GM18951 (cell line): ENCODE data around the gene LRRC3B.
"Not testable (repeated sequence)": the region's sequence is repeated elsewhere in the genome, so short reads cannot be mapped to it uniquely, and the experiment has no call there.

Experiments used
- POLR2A ChIP-seq: IDR thresholded peaks from 4 replicates; pipeline ENCODE4 v1.6.1; 2011; ENCODE audit warnings: mild to moderate bottlenecking; ENCODE audit not compliant: insufficient read length, insufficient read depth; ENCODE audit errors: extremely low read depth
- in situ Hi-C: fragments of 300-500 bp; cut with MboI; formaldehyde crosslinking; loops from one replicate; pipeline ENCODE4 v1.12.0; 2022; ENCODE audit warnings: low sequenced_read_pairs, mixed read lengths, inconsistent platforms; ENCODE audit not compliant: unreplicated experiment

Gene LRRC3B

DNA sequence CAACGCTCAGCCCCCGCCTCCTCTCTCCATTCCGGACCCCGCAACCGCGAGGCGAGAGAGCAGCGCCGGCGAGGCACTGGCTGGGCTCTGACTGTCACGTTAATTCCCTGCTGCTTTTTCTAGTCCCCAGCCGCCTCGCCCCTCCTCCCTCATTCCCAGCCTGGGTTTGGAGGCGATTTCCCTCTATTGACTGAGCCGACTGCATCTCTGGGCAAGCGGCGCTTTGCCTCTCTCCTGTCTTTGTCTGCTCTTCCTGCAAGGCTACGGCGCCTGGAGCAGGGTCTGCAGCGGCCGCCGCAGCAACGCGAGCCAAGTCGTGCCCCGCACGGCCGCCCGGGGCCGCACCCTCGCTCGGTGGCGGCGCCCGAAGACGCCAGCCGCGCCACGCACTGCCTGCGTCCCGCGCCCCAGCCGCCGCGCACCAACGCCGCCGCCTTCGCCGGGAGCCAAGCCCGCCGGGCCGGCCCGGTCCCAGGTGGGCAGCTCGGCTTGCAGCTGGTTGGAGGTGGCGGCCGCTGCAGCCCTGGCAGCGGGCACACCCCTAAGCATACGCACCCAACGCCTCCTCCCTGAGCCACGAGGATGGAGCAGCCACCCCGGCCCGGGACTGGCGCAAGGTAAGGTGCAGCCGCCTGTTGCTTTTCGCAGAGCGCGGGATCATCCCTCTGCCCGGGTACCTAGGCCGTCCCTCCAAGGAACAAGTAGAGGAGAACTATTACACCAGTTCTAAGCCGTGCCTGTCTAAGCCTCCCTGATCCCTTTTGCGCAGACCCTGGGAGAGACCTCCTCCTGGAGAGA, at the start of gene LRRC3B:
Gene LRRC3B (plus strand): TSS at position 152 of the 798 bp plus-strand sequence. CDS start 86,901 bp downstream, outside the sequence.
- TF ChIP-seq POLR2A, result no peak
- in situ Hi-C loops, result no loop called here

DNA sequence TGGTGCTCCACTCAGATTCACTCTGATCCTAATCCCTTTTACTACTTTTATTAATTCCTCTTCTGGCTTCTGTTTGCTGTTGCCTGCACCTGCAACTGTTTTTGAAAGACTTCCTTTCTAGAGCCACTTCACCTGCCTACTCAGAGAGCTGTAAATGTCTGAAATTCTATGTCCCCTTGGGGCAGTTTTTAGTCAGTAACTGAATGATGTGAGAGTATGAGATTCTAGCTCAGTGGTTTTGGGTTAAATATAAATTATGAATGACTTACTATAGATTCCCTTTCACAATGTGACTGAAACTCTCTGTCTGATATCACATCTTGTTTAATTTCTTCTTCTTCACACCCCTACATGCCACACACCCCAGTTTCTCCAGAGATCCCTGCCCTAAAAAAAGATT, 47.8 kb upstream of the LRRC3B start:
- in situ Hi-C loops, result no loop called here

DNA sequence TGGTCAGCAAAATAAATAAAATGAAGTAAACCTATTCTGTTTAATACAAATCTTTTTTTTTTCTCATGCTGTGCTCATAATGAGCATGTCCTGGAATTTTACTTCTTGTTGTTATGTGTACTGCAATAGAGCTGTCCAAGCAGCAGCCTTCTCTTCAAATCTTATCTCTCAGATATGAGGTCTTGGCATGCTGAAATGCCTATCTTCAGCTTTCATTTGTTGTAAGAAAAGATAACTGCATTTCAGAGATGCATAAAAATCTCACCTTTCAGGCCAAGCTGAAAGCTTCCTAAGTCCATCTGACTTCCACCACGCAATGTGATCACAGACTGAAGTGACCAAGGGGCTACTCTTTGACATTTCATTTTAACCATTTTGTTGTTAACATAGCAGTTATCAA, 43.5 kb upstream of the LRRC3B start:
- in situ Hi-C loops, result no loop called here

More for the DNA sequence above, 47.8 kb upstream of the LRRC3B start:
- TF ChIP-seq POLR2A, result no peak

DNA sequence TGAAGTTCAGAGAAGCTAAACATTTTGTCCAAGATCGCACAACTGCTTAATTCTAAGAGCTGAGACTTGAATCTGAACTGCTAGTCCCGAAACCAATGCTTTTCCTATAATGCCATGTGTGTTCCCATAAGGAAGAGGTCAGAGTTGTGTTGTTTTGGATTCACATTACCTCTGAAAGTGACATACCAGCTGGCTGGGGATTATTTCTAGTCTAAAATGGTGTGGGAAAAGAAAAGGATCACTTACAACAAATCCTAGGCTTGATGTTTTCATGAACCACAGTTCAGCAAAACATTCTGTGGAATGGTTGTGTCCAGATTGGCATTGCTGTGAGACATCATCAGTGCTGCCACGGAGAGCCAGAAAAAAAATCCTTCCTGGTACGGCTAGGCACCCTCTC, 35.0 kb upstream of the LRRC3B start:
- no peak for TF ChIP-seq POLR2A
- in situ Hi-C loops, result no loop called here

More for the DNA sequence above, 43.5 kb upstream of the LRRC3B start:
- TF ChIP-seq POLR2A, result no peak

- in situ Hi-C loops, result no loop called here
- no peak for TF ChIP-seq POLR2A
Observed at GRCh38 chr3:26588931-26589330, 33.6 kb upstream of the LRRC3B start.

DNA sequence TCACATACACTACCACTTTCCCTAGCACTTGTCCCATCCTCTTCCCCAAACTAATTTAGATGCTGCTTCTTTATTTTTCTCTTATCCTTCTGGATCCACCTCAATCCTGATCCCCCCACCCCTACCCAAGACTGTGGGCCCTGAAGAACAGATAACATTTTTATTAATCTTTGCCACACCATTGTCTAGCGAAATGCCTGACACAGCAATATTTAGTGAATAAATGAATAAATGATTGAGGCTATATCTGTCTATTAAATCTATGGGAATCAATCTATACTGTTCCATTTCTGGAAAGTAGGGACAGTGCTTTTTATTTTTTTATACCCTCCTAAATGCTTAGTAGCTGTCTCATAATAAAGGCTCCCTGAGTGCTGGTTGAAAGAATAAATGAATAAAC, 32.9 kb upstream of the LRRC3B start:
- TF ChIP-seq POLR2A, result no peak

DNA sequence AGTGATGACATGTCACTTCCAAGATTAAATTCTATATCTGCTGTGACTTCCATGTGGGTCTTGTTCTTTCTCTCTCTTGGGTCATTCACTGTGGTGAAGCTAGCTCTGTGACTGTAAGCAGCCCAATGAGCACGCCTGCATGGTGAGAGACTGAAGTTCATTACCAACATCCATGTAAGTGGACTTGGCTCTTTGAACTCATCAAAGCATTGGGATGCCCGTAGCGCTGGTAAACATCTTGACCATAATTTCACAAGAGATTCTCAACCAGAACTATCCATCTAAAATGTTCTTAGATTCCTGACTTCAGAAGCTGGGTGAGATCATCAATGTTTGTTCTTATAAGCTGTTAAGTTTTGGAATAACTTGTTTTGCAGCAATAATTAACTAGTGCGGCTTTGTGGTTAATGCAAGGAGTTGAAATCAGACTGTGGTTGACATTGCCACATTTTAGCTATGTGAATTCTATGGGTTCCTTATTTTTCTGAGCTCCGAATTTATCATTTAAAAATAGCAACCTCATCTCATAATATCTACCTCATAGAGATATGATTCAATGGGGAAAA, 31.6 kb upstream of the LRRC3B start:
- in situ Hi-C loops, result no loop called here
- no peak for TF ChIP-seq POLR2A

More for the DNA sequence above, 32.9 kb upstream of the LRRC3B start:
- in situ Hi-C loops, result no loop called here

DNA sequence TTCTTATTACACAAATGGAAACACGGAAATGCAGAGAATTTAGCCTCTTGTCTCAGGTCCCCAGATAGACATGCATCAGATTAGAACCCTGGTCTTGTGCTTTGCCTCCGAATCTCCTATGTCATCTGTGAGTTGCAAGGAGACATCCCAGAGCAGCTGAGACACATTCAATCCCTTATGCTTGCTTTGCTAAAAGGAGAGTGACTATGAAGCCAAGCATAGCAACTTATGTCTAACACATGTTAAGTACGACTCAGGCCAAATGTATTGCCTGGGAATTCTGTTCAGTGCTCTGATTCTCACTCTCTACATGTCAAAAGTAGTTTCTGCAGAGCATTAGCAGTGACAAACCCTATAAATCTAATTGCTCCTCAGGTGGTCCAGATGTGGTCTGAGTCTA, 30.6 kb upstream of the LRRC3B start:
- TF ChIP-seq POLR2A, result no peak
- in situ Hi-C loops, result no loop called here

- no peak for TF ChIP-seq POLR2A
- in situ Hi-C loops, result no loop called here
Observed at GRCh38 chr3:26592451-26592850, 30.1 kb upstream of the LRRC3B start.

DNA sequence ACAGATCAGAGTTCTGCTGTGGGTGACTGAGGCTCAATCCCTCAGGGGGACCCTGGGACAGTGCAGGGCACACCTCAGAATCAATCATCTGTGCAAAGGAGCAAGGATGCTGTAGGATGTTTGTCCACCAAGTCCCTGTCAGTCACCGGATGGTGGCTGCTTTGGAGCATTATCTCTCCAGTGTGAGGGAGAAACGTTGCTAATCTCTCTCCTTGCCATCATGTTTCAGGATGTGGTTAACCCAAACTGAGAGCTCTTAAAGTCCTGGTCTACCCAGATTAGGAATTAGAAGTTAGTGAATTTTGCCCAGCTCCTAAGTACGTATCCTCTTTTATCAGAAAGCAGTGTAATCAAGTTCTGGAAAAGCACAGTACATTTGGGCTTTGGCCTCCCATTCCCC, 26.2 kb upstream of the LRRC3B start:
- in situ Hi-C loops, result no loop called here
- TF ChIP-seq POLR2A, result no peak

DNA sequence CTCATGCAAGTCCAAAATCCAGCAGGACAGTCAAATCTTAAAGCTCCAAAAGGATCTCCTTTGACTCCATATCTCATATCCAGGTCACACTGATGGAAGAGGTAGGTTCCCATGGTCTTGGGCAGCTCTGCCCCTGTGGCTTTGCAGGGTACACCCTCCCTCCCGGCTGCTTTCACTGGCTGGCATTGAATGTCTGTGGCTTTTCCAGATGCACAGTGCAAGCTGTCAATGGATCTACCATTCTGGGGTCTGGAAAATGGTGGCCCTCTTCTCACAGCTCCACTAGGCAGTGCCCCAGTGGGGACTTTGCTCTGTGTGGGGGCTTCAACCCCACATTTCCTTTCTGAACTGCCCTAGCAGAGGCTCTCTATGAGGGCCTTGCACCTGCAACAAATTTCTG, 19.3 kb upstream of the LRRC3B start:
- in situ Hi-C loops, result not testable (repeated sequence)

DNA sequence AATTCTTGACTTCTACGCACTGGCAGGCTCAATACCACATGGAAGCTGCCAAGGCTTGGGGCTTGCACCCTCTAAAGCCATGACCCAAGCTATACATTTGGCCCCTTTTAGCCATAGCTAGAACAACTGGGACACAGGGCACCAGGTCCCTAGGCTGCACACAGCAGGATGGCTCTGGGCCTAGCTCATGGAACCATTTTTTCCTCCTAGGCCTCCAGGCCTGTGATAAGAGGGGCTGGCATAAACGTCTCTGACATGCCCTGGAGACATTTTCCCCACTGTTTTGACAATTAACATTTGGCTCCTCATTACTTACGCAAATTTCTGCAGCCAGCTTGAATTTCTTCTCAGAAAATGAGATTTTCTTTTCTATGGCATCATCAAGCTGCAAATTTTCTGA, 18.8 kb upstream of the LRRC3B start:
- in situ Hi-C loops, result not testable (repeated sequence)

DNA sequence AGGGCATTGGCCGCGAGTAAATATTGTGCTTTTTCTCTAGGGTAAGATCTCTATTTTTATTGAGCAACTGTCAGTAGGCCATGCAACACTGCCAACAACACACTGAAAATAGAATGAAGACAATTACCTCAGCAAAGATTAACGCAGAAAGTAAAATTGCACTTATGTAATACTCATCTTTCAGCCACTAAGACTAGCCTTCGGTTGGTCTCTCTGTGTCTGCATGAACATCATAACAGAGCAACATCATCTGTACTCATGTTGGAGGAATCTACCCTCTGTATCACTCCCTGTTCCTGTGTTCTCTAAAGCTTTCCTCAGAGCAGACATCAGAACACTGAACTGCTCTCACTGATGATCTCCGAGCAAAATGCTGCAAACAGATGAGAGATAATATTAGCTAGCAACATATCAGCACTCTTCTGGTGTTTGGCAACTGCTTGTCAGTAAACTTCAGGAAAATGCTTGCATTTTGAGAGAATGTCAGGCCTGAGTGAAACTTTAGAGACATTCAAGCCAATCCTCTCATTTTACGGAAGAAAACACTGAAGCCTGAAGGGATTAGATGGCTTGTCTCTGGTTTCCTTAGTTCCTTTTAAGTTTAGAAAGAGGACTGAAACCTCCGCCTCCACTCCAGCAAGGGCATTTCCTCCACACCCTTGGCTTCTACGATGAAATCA, 8.4 kb upstream of the LRRC3B start:
- in situ Hi-C loops, result no loop called here
- TF ChIP-seq POLR2A, result no peak

DNA sequence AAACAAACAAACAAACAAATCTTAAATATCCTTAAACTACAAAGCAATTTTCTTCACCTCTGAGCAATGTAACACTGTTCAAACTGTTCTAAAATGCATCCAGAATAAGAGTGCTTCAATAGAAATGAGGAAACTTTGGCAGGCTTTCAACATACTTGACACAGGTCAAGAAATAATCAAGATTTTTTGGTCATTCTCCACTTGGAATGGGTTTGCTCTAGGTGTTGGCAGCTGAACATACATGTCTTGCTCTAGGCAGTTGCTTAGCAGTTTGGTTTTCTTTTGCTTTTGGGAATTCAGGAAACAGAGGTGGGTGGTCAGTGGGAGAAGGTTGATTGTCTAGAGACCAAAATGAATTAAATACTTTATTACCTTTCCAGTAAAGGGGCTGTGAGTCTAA, 1.4 kb upstream of the LRRC3B start:
- no peak for TF ChIP-seq POLR2A
- in situ Hi-C loops, result no loop called here
